ENCODE results near the gene GRID1. TPM values are rescaled to one million over a fixed set of nuclear protein-coding genes. Genes with fewer than 3 reads are reported as not detected.

Gene GRID1
- total RNA-seq, 1 donor from 2014 or later: 1.4 TPM

- Histone ChIP-seq H3K4me3 (no peak overlapping the region), H3K27ac (no peak overlapping the region), H3K4me1 (no peaks in the 10 kb centered on the region), H3K9me3 (no peaks in the 10 kb centered on the region), H3K36me3 (no peaks in the 10 kb centered on the region), H3K27me3 (no peaks in the 10 kb centered on the region)
- no peak for TF ChIP-seq CTCF (IDR thresholded peaks at IDR 0.05)
- DNase-seq (ENCODE audit: low spot score in 2 of 2): no peak
- intact Hi-C loops (cut with DNase I): no loop called here
These were observed 709.0 kb downstream of the GRID1 start for GRCh38 chr10:85657476-85658113.

GRCh38 chr10:85655411-85655810 lies 711.2 kb downstream of the GRID1 start:
- no peak overlapping the region for H3K4me3 ChIP-seq
- H3K36me3 ChIP-seq: no peaks in the 10 kb centered on the region
- H3K4me1 ChIP-seq: no peaks in the 10 kb centered on the region
- no peak overlapping the region for H3K27ac ChIP-seq
- intact Hi-C loops (cut with DNase I): no loop called here
- no peaks in the 10 kb centered on the region for H3K9me3 ChIP-seq
- TF ChIP-seq CTCF (IDR thresholded peaks at IDR 0.05): no peak
- H3K27me3 ChIP-seq: no peaks in the 10 kb centered on the region
- DNase-seq (ENCODE audit: low spot score in 2 of 2): no peak

- intact Hi-C loops (cut with DNase I): no loop called here
- no peak for DNase-seq (ENCODE audit: low spot score in 2 of 2)
- H3K36me3 ChIP-seq: no peaks in the 10 kb centered on the region
- TF ChIP-seq CTCF (IDR thresholded peaks at IDR 0.05): no peak
- H3K9me3 ChIP-seq: no peaks in the 10 kb centered on the region
- H3K4me3 ChIP-seq: no peak overlapping the region
- H3K27ac ChIP-seq: no peak overlapping the region
- no peaks in the 10 kb centered on the region for H3K27me3 ChIP-seq
- no peaks in the 10 kb centered on the region for H3K4me1 ChIP-seq
These were observed 715.1 kb downstream of the GRID1 start for GRCh38 chr10:85651497-85651882.

- Histone ChIP-seq H3K4me3 (no peak overlapping the region), H3K27me3 (no peaks in the 10 kb centered on the region), H3K27ac (no peak overlapping the region), H3K4me1 (no peaks in the 10 kb centered on the region), H3K9me3 (no peaks in the 10 kb centered on the region), H3K36me3 (no peaks in the 10 kb centered on the region)
- TF ChIP-seq CTCF (IDR thresholded peaks at IDR 0.05): no peak
- intact Hi-C loops (cut with DNase I): no loop called here
- DNase-seq (ENCODE audit: low spot score in 2 of 2): no peak
These were observed 715.7 kb downstream of the GRID1 start for GRCh38 chr10:85650791-85651496.

GRCh38 chr10:85649461-85649860 lies 717.1 kb downstream of the GRID1 start:
- no peaks in the 10 kb centered on the region for H3K4me1 ChIP-seq
- H3K27ac ChIP-seq: no peak overlapping the region
- no peak for TF ChIP-seq CTCF (IDR thresholded peaks at IDR 0.05)
- H3K27me3 ChIP-seq: no peaks in the 10 kb centered on the region
- no peak for DNase-seq (ENCODE audit: low spot score in 2 of 2)
- no peaks in the 10 kb centered on the region for H3K9me3 ChIP-seq
- H3K4me3 ChIP-seq: no peak overlapping the region
- H3K36me3 ChIP-seq: no peaks in the 10 kb centered on the region
- intact Hi-C loops (cut with DNase I): no loop called here
